ENCODE data around the gene C16orf95.

- TF ChIP-seq PKNOX1 (IDR thresholded peaks at IDR 0.05) (no peak), BHLHE40 (IDR thresholded peaks at IDR 0.05; ENCODE audit: borderline replicate concordance) (no peak), NFRKB (IDR thresholded peaks at IDR 0.05) (no peak), HDGF (IDR thresholded peaks at IDR 0.05; ENCODE audit: borderline replicate concordance) (no peak), FOXM1 (IDR thresholded peaks at IDR 0.05; ENCODE audit: borderline replicate concordance) (no peak), TARDBP (IDR thresholded peaks at IDR 0.05) (no peak), L3MBTL2 (conservative IDR thresholded peaks at IDR 0.05) (no peak), CTBP1 (IDR thresholded peaks at IDR 0.05; ENCODE audit: borderline replicate concordance) (no peak), ZNF384 (IDR thresholded peaks at IDR 0.05) (no peak), SP1 (IDR thresholded peaks at IDR 0.05) (no peak), ELF4 (IDR thresholded peaks at IDR 0.05) (no peak), SUZ12 (IDR thresholded peaks at IDR 0.05) (no peak), FOXK2 (IDR thresholded peaks at IDR 0.05) (no peak), ARNT (IDR thresholded peaks at IDR 0.05) (no peak)
These were observed 39.3 kb upstream of the C16orf95 start for GRCh38 chr16:87356491-87356853.

All from HEK293T (cell line).